ENCODE data around the gene PPIL3.

DNA sequence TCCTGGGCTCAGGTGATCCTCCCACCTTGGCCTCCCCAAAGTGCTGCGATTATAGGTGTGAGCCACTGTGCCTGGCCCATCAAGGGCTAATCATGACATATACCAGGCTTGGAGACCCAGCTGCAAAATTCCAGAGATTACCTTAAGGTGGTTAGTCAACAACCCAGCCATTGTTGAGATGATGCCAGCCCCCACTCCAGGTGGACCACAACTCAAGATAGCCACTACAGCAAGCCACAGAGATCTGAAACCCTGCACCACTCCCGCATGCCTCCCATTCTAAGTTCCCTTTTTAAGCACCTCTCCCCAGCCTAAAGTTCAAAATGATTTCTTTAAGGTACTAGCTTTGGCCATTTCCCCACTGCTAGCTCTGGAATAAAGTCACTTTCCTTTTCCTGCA is 19.9 kb downstream of the PPIL3 start:
- no peak for TF ChIP-seq CTCF (IDR thresholded peaks at IDR 0.05; ENCODE audit: low read length)
- TF ChIP-seq EZH2 (optimal IDR thresholded peaks at IDR 0.05; ENCODE audit: low read depth, low read length), result no peak
- TF ChIP-seq EZH2phosphoT487 (IDR thresholded peaks at IDR 0.05; ENCODE audit: low read length), result no peak
